ENCODE data around the gene PALD1. TPM values are rescaled to one million over a fixed set of nuclear protein-coding genes. Genes with fewer than 3 reads are reported as not detected.

Gene PALD1
- total RNA-seq, 1 donor from 2014 or later: 1.2 TPM

DNA sequence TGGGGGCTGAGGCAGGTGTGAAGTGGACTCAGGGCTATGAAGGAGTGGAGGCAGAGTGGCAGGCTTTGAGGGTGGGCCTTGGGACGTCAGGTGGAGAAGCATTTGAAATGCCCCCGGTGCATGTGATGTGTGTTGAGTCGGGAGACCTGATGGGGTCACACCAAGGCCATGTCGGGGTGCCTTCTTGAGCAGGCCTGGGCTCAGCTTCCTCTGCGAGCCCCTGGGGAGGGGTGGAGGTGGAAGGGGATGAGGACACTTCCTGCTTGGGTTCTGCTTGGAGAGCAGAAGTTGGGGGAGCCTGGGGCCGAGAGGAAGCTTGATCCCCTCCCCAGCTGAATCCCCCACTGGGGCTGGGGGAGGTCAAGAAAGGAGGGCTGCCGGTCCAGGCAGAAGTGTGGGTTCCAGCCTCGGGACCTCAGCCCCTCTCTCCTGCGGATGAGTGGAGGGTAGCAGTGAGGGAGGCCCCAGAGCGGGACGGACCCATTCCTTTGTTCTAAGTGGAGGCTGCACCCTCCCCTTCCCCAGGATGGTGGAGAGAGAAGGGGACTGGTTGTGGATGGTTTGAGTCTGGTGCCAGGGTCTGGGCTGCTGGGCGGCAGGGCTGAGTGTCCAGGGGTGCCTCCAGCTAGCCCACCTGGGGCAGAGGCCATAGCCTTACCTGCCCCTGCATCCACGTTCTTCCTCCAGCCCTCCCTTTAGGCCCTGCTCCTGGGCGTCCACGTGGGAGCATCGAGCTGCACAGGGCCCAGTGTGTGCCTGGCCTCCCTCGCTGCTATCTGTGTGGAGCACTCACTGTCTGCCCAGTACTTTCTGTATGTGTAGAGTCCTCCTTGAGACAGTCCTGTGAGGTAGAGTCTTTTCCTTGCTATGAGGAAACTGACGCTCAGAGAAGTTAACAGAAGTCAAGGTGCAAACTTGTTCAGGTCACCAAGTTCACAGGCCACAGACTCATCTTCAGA, 87.3 kb downstream of the PALD1 start:
- no peaks in the 10 kb centered on the region for H3K4me1 Mint-ChIP-seq (ENCODE audit: low read depth)
- H3K4me3 Mint-ChIP-seq (ENCODE audit: low read depth): no peak overlapping the region

DNA sequence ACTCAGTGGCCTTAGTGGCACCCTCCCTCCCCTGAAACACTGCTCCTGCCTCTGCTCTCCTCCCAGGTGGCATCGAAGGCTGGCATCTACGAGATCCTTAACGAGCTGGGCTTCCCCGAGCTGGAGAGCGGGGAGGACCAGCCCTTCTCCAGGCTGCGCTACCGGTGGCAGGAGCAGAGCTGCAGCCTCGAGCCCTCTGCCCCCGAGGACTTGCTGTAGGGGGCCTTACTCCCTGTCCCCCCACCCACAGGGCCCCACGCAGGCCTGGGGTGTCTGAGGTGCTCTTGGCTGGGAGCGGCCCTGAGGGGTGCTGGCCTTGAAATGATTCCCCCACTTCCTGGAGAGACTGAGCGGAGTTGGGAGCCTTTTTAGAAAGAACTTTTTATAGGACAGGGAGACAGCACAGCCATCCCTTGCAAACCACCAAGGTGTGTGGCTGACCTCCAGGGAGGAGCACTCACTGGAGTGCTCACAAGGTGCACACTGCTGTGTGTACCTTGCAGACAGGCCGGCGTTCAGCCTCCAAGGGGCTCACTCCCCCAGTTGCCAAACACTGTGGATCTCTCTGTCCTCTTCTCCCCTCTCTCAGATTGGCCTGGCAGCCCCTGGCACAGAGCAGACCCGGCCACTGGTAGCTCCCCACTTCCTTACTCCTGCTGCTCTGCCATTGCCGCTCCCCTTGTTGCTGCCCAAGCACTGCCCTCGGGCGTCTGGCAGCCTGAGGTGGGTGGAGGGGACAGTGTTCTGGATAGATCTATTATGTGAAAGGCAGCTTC, 88.1 kb downstream of the PALD1 start:
- no peak for TF ChIP-seq CTCF (IDR thresholded peaks at IDR 0.05; ENCODE audit: unreplicated experiment)
- no peaks in the 10 kb centered on the region for H3K27me3 Mint-ChIP-seq
- peak overlapping the region; percentile 52 for H3K27ac Mint-ChIP-seq
- no peaks in the 10 kb centered on the region for H3K36me3 Mint-ChIP-seq (ENCODE audit: insufficient read depth)
- no peaks in the 10 kb centered on the region for H3K9me3 Mint-ChIP-seq (ENCODE audit: low read depth)
- no peaks in the 10 kb centered on the region for H3K4me1 Mint-ChIP-seq (ENCODE audit: low read depth)
- no peak for DNase-seq (ENCODE audit: low spot score, unreplicated experiment)
- no peak overlapping the region for H3K4me3 Mint-ChIP-seq (ENCODE audit: low read depth)

More for the DNA sequence above, 87.3 kb downstream of the PALD1 start:
- no peak for DNase-seq (ENCODE audit: low spot score, unreplicated experiment)
- H3K36me3 Mint-ChIP-seq (ENCODE audit: insufficient read depth): no peaks in the 10 kb centered on the region
- H3K27me3 Mint-ChIP-seq: no peaks in the 10 kb centered on the region
- peak overlapping the region; percentile 59 for H3K27ac Mint-ChIP-seq
- TF ChIP-seq CTCF (IDR thresholded peaks at IDR 0.05; ENCODE audit: unreplicated experiment): no peak
- H3K9me3 Mint-ChIP-seq (ENCODE audit: low read depth): no peaks in the 10 kb centered on the region

- no peak overlapping the region for H3K4me3 Mint-ChIP-seq (ENCODE audit: low read depth)
- no peak for DNase-seq (ENCODE audit: low spot score, unreplicated experiment)
- TF ChIP-seq CTCF (IDR thresholded peaks at IDR 0.05; ENCODE audit: unreplicated experiment): no peak
- H3K4me1 Mint-ChIP-seq (ENCODE audit: low read depth): no peaks in the 10 kb centered on the region
- no peaks in the 10 kb centered on the region for H3K27me3 Mint-ChIP-seq
- no peaks in the 10 kb centered on the region for H3K9me3 Mint-ChIP-seq (ENCODE audit: low read depth)
- no peak overlapping the region for H3K27ac Mint-ChIP-seq
- H3K36me3 Mint-ChIP-seq (ENCODE audit: insufficient read depth): no peaks in the 10 kb centered on the region
Observed at GRCh38 chr10:70567603-70568002, 89.0 kb downstream of the PALD1 start.

DNA sequence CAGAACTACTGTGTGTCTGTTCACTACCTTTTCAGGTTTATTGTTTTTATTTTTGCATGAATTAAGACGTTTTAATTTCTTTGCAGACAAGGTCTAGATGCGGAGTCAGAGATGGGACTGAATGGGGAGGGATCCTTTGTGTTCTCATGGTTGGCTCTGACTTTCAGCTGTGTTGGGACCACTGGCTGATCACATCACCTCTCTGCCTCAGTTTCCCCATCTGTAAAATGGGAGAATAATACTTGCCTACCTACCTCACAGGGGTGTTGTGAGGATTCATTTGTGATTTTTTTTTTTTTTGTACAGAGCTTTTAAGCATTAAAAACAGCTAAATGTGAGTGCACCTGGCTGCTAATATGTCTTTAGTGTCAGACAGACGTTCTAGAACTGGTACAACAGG, 89.5 kb downstream of the PALD1 start:
- Mint-ChIP-seq H3K27me3 (no peaks in the 10 kb centered on the region), H3K4me3 (ENCODE audit: low read depth) (no peak overlapping the region), H3K36me3 (ENCODE audit: insufficient read depth) (no peaks in the 10 kb centered on the region), H3K9me3 (ENCODE audit: low read depth) (no peaks in the 10 kb centered on the region), H3K4me1 (ENCODE audit: low read depth) (peaks cover 2% of the 10 kb centered on the region), H3K27ac (no peak overlapping the region)
- no peak for DNase-seq (ENCODE audit: low spot score, unreplicated experiment)
- TF ChIP-seq CTCF (IDR thresholded peaks at IDR 0.05; ENCODE audit: unreplicated experiment): no peak

- Mint-ChIP-seq H3K36me3 (ENCODE audit: insufficient read depth) (no peaks in the 10 kb centered on the region), H3K9me3 (ENCODE audit: low read depth) (no peaks in the 10 kb centered on the region), H3K4me1 (ENCODE audit: low read depth) (peaks cover 7% of the 10 kb centered on the region), H3K4me3 (ENCODE audit: low read depth) (no peak overlapping the region), H3K27ac (no peak overlapping the region), H3K27me3 (no peaks in the 10 kb centered on the region)
- TF ChIP-seq CTCF (IDR thresholded peaks at IDR 0.05; ENCODE audit: unreplicated experiment): no peak
- no peak for DNase-seq (ENCODE audit: low spot score, unreplicated experiment)
Observed at GRCh38 chr10:70568781-70569495, 90.4 kb downstream of the PALD1 start.
